Colonic mucosa (tissue), 4 donors: ENCODE results near the gene GNB1L. TPM values are rescaled to one million over a fixed set of nuclear protein-coding genes. Genes with fewer than 3 reads are reported as not detected.

ENCODE experiments used
- DNase-seq: peaks from one replicate; pipeline ENCODE4 v3.0.0-alpha.2; 2020
- H3K27ac ChIP-seq: fragments of 200-600 bp; one replicate; pipeline ENCODE4 v1.8.0; 2021
- H3K27me3 ChIP-seq: fragments of 200-600 bp; one replicate; pipeline ENCODE4 v1.8.0; 2021
- H3K36me3 ChIP-seq: fragments of 200-600 bp; one replicate; pipeline ENCODE4 v1.8.0; 2021
- H3K4me1 ChIP-seq: fragments of 200-600 bp; one replicate; pipeline ENCODE4 v1.8.0; 2021; ENCODE audit warnings: mild to moderate bottlenecking
- H3K4me3 ChIP-seq: fragments of 200-600 bp; one replicate; pipeline ENCODE4 v1.8.0; 2021
- H3K9ac ChIP-seq, 2 donors: one replicate each; pipeline ENCODE4 v1.7.0; 2013; ENCODE audit warnings: control low read depth in 2 of 2, low read depth in 2 of 2, low read length in 2 of 2
- H3K9me3 ChIP-seq: fragments of 200-600 bp; one replicate; pipeline ENCODE4 v1.8.0; 2021
- CTCF ChIP-seq: fragments of 200-600 bp; IDR thresholded peaks from one replicate; pipeline ENCODE4 v1.8.0; 2022; ENCODE audit warnings: antibody characterized with exemption, mild to moderate bottlenecking
- intact Hi-C: fragments of 100-400 bp; cut with DNase I; formaldehyde crosslinking; loops from one replicate; pipeline ENCODE4 v1.14.1; 2022
- total RNA-seq, 2 donors: library from RNA; stranded (reverse); fragmentation: NEBNext Ultra II Directional in 1 of 2; extraction: Animal tissue kit (Norgen Biotek cat#: 25700) in 1 of 2; gene quantifications; one replicate each; pipeline ENCODE4 v1.2.1, GENCODE V29; 2021
- donor health status: healthy.
- donor health status: DM: no; HTN: no; CAD: no.
- donor health status: DM: no; HTN: no; CAD: no.

Gene GNB1L
- total RNA-seq, 2 donors from 2014 or later: 4.4 to 10.2 TPM

GRCh38 chr22:19789406-19789805 lies 65.3 kb downstream of the GNB1L start:
- Histone ChIP-seq H3K4me3 (no peak overlapping the region), H3K9ac (no peak overlapping the region), H3K9me3 (no peaks in the 10 kb centered on the region), H3K27me3 (no peaks in the 10 kb centered on the region), H3K4me1 (no peaks in the 10 kb centered on the region), H3K36me3 (no peaks in the 10 kb centered on the region), H3K27ac (no peak overlapping the region)
- intact Hi-C loops: no loop called here
- no peak for DNase-seq
- TF ChIP-seq CTCF: no peak

DNA sequence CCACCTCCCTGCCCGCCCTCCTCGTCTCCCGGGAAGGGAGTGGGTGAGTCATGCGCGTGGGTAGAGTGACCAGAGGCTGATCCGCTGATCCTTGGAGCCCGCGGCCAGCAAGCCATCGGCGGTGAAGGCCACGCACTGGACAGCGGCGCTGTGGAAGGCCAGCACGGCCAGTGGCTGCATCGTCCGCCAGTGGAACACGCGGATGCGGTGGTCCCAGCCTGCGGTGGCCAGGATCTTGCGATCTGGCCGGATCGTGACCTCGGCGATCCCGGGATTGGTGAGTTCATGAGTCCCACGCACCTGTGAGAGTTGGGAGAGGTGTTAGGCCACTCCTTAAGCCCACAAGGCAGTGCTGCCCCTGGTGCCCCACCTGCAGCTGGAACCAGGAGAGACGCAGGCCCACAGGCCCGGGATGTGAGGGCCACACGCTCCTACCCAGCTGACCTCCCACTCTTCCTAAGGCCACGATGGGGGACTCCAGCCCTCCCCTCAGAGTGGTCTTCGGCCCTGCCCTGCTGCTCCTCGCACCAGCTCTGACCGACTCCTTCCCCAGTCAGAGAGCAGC lies 65.9 kb downstream of the GNB1L start:
- TF ChIP-seq CTCF: no peak
- intact Hi-C loops: no loop called here
- no peak for DNase-seq

DNA sequence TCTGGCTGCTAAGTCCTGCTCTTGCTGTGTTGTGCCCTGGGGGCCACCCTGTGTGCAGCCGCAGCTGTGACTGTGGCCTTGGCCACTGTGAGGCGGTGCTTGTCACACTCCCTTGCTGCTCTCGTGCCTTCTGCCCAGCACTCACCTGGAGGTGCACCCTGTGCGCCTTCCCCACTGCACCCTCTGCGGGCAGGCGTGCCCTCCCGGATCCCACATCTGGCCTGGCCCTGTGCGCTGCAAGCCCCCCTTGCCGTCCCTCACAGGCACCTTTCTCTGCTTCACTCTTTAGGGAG lies 66.9 kb downstream of the GNB1L start:
- Histone ChIP-seq H3K4me3 (no peak overlapping the region), H3K27ac (no peak overlapping the region), H3K9ac (no peak overlapping the region), H3K36me3 (no peaks in the 10 kb centered on the region), H3K9me3 (no peaks in the 10 kb centered on the region), H3K27me3 (no peaks in the 10 kb centered on the region), H3K4me1 (no peaks in the 10 kb centered on the region)
- DNase-seq: no peak
- intact Hi-C loops: no loop called here
- no peak for TF ChIP-seq CTCF

More for the DNA sequence above, 65.9 kb downstream of the GNB1L start:
- Histone ChIP-seq H3K4me3 (no peak overlapping the region), H3K9ac (no peak overlapping the region), H3K36me3 (no peaks in the 10 kb centered on the region), H3K27ac (no peak overlapping the region), H3K27me3 (no peaks in the 10 kb centered on the region), H3K4me1 (no peaks in the 10 kb centered on the region), H3K9me3 (no peaks in the 10 kb centered on the region)

DNA sequence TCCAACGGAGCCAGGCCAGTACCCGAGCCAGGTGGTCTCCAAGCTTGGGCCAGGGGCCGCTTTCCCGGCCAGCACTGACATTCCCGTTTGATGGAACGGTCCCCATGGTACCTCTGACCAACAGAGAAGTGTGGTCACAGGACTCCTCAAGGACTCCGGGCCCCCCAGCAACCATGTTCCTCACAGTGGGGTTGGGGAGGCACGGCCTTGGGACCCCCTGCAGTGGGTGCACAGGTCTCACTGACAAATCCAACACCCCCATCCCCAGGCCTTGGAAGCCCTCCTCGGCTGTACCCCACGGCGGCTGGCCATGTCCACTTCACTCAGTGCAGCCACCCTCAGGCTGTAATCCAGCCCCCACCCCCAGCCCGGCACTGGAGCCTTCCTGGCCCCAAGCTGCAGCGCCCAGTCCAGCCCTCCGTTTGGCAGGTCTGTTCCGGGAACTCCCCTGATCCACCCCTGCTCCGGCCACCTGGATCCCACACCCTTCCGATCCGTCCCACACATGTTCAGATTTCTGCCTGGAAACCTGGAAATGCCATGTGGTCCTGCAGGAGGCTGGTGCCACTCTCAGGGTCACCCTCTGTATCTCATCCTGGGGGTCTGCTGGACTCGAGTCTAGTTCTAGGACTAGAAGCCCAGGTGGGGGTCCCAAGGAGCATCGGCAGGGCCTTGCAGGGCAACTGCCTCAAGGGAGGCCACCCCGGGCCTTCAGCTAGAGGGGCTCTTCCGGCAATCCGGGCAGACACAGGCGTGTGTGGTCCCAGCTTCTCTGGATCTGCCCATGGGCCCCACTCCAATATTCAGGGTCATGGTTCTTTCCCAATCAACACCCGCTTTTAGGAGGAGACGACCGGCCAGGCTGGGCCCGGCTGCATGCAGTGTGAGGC lies 67.5 kb downstream of the GNB1L start:
- H3K9ac ChIP-seq: no peak overlapping the region
- H3K27ac ChIP-seq: no peak overlapping the region
- TF ChIP-seq CTCF: no peak
- no peak for DNase-seq
- H3K36me3 ChIP-seq: no peaks in the 10 kb centered on the region
- intact Hi-C loops: no loop called here
- no peaks in the 10 kb centered on the region for H3K4me1 ChIP-seq
- no peak overlapping the region for H3K4me3 ChIP-seq
- H3K27me3 ChIP-seq: no peaks in the 10 kb centered on the region
- H3K9me3 ChIP-seq: no peaks in the 10 kb centered on the region

- no peak for DNase-seq
Observed at GRCh38 chr22:19786264-19786585, 68.4 kb downstream of the GNB1L start.

More at GRCh38 chr22:19786264-19786585, 68.4 kb downstream of the GNB1L start:
- H3K9ac ChIP-seq: no peak overlapping the region
- H3K4me3 ChIP-seq: no peak overlapping the region
- no peak overlapping the region for H3K27ac ChIP-seq
- TF ChIP-seq CTCF: no peak
- no peaks in the 10 kb centered on the region for H3K9me3 ChIP-seq
- intact Hi-C loops: no loop called here
- no peaks in the 10 kb centered on the region for H3K36me3 ChIP-seq
- H3K27me3 ChIP-seq: no peaks in the 10 kb centered on the region
- H3K4me1 ChIP-seq: no peaks in the 10 kb centered on the region
